Measurements from ENCODE around the gene CACYBP. TPM values are rescaled to one million over a fixed set of nuclear protein-coding genes. Genes with fewer than 3 reads are reported as not detected.

The CACYBP gene
- total RNA-seq, 2 donors from 2014 or later: 170 to 182 TPM

- 96% methylated on average over 4 of the region's 4 CpGs for WGBS, 2 experiments (ENCODE audit: insufficient coverage in 1 of 2, insufficient read length in 1 of 2)
- Histone ChIP-seq H3K27ac (ENCODE audit: low read depth, low read length) (no peak overlapping the region), H3K4me3 (ENCODE audit: low read length) (no peak overlapping the region), H3K9ac (ENCODE audit: extremely low read depth, low read length, poor library complexity, severe bottlenecking) (no peak overlapping the region), H3K9me3 (ENCODE audit: control insufficient read depth, low read length) (no peaks in the 10 kb centered on the region), H3K36me3 (ENCODE audit: control insufficient read depth, insufficient read depth, low read length) (peaks cover 11% of the 10 kb centered on the region), H3K27me3 (ENCODE audit: control insufficient read depth, insufficient read depth, low read length, poor library complexity, severe bottlenecking) (no peaks in the 10 kb centered on the region), H3K4me1 (ENCODE audit: control insufficient read depth, insufficient read depth, low read length) (no peaks in the 10 kb centered on the region)
- DNase-seq: no peak
- H3K36me3 Mint-ChIP-seq (ENCODE audit: low read depth): peaks cover 19% of the 10 kb centered on the region
- no peak overlapping the region for H3K4me3 Mint-ChIP-seq
- TF ChIP-seq CTCF (conservative IDR thresholded peaks at IDR 0.05): no peak
- no peaks in the 10 kb centered on the region for H3K9me3 Mint-ChIP-seq
- no peaks in the 10 kb centered on the region for H3K27me3 Mint-ChIP-seq (ENCODE audit: insufficient read depth)
- peaks cover 28% of the 10 kb centered on the region for H3K4me1 Mint-ChIP-seq
- no peak overlapping the region for H3K27ac Mint-ChIP-seq
Observed at GRCh38 chr1:174984952-174985351, 14.8 kb upstream of the CACYBP start.

GRCh38 chr1:174988539-174988938 lies 11.2 kb upstream of the CACYBP start:
- no peak overlapping the region for H3K4me3 Mint-ChIP-seq
- H3K36me3 ChIP-seq (ENCODE audit: control insufficient read depth, insufficient read depth, low read length): peaks cover 5% of the 10 kb centered on the region

GRCh38 chr1:174988986-174989385 lies 10.8 kb upstream of the CACYBP start:
- Histone ChIP-seq H3K27ac (ENCODE audit: low read depth, low read length) (no peak overlapping the region), H3K4me3 (ENCODE audit: low read length) (no peak overlapping the region), H3K27me3 (ENCODE audit: control insufficient read depth, insufficient read depth, low read length, poor library complexity, severe bottlenecking) (no peaks in the 10 kb centered on the region), H3K9ac (ENCODE audit: extremely low read depth, low read length, poor library complexity, severe bottlenecking) (no peak overlapping the region), H3K9me3 (ENCODE audit: control insufficient read depth, low read length) (no peaks in the 10 kb centered on the region), H3K36me3 (ENCODE audit: control insufficient read depth, insufficient read depth, low read length) (peaks cover 5% of the 10 kb centered on the region), H3K4me1 (ENCODE audit: control insufficient read depth, insufficient read depth, low read length) (no peaks in the 10 kb centered on the region)
- 97 to 100% methylated on average over 1 to 2 of the region's 3 CpGs for WGBS, 2 experiments (ENCODE audit: insufficient coverage in 1 of 2, insufficient read length in 1 of 2)
- Mint-ChIP-seq H3K4me1 (peaks cover 21% of the 10 kb centered on the region), H3K36me3 (ENCODE audit: low read depth) (peaks cover 8% of the 10 kb centered on the region), H3K4me3 (no peak overlapping the region), H3K9me3 (no peaks in the 10 kb centered on the region), H3K27me3 (ENCODE audit: insufficient read depth) (no peaks in the 10 kb centered on the region), H3K27ac (no peak overlapping the region)
- DNase-seq: no peak
- no peak for TF ChIP-seq CTCF (conservative IDR thresholded peaks at IDR 0.05)

More at GRCh38 chr1:174988539-174988938, 11.2 kb upstream of the CACYBP start:
- H3K9me3 ChIP-seq (ENCODE audit: control insufficient read depth, low read length): no peaks in the 10 kb centered on the region
- H3K27ac ChIP-seq (ENCODE audit: low read depth, low read length): no peak overlapping the region
- H3K27me3 ChIP-seq (ENCODE audit: control insufficient read depth, insufficient read depth, low read length, poor library complexity, severe bottlenecking): no peaks in the 10 kb centered on the region
- H3K9ac ChIP-seq (ENCODE audit: extremely low read depth, low read length, poor library complexity, severe bottlenecking): no peak overlapping the region
- Mint-ChIP-seq H3K27me3 (ENCODE audit: insufficient read depth) (no peaks in the 10 kb centered on the region), H3K4me1 (peaks cover 21% of the 10 kb centered on the region), H3K36me3 (ENCODE audit: low read depth) (peaks cover 8% of the 10 kb centered on the region), H3K9me3 (no peaks in the 10 kb centered on the region), H3K27ac (no peak overlapping the region)
- TF ChIP-seq CTCF (conservative IDR thresholded peaks at IDR 0.05): no peak
- no peak overlapping the region for H3K4me3 ChIP-seq (ENCODE audit: low read length)
- no peak for DNase-seq
- no peaks in the 10 kb centered on the region for H3K4me1 ChIP-seq (ENCODE audit: control insufficient read depth, insufficient read depth, low read length)
